ENCODE measurements around the gene PPARG.

PPARG gene

GRCh38 chr3:12318758-12319621 lies 30.1 kb downstream of the PPARG start:
- DNase-seq (ENCODE audit: low read depth): no peak
- H3K4me3 ChIP-seq (ENCODE audit: low read depth, low read length): no peak overlapping the region
- TF ChIP-seq CTCF (IDR thresholded peaks at IDR 0.05; ENCODE audit: low read depth, low read length) (no peak), POLR2A (IDR thresholded peaks at IDR 0.05; ENCODE audit: extremely low read depth, insufficient read length) (no peak), MYC (IDR thresholded peaks at IDR 0.05; ENCODE audit: low read depth, low read length) (no peak), MAX (IDR thresholded peaks at IDR 0.05; ENCODE audit: low read depth, low read length) (no peak)

- H3K4me3 ChIP-seq (ENCODE audit: low read depth, low read length): no peak overlapping the region
- TF ChIP-seq CTCF (IDR thresholded peaks at IDR 0.05; ENCODE audit: low read depth, low read length) (no peak), MYC (IDR thresholded peaks at IDR 0.05; ENCODE audit: low read depth, low read length) (no peak), MAX (IDR thresholded peaks at IDR 0.05; ENCODE audit: low read depth, low read length) (no peak), POLR2A (IDR thresholded peaks at IDR 0.05; ENCODE audit: extremely low read depth, insufficient read length) (no peak)
- no peak for DNase-seq (ENCODE audit: low read depth)
These were observed 32.1 kb downstream of the PPARG start for GRCh38 chr3:12321015-12321414.

GRCh38 chr3:12323237-12323636 lies 34.4 kb downstream of the PPARG start:
- no peak overlapping the region for H3K4me3 ChIP-seq (ENCODE audit: low read depth, low read length)
- peak; percentile 56 for DNase-seq (ENCODE audit: low read depth)
- TF ChIP-seq POLR2A (IDR thresholded peaks at IDR 0.05; ENCODE audit: extremely low read depth, insufficient read length): no peak
- TF ChIP-seq MAX (IDR thresholded peaks at IDR 0.05; ENCODE audit: low read depth, low read length): no peak
- no peak for TF ChIP-seq MYC (IDR thresholded peaks at IDR 0.05; ENCODE audit: low read depth, low read length)
- no peak for TF ChIP-seq CTCF (IDR thresholded peaks at IDR 0.05; ENCODE audit: low read depth, low read length)

- peak; percentile 70 for DNase-seq (ENCODE audit: low read depth)
- H3K4me3 ChIP-seq (ENCODE audit: low read depth, low read length): no peak overlapping the region
- TF ChIP-seq MYC (IDR thresholded peaks at IDR 0.05; ENCODE audit: low read depth, low read length) (no peak), MAX (IDR thresholded peaks at IDR 0.05; ENCODE audit: low read depth, low read length) (no peak), CTCF (IDR thresholded peaks at IDR 0.05; ENCODE audit: low read depth, low read length) (no peak)
These were observed 37.0 kb downstream of the PPARG start for GRCh38 chr3:12325586-12326515.

GRCh38 chr3:12327021-12327420 lies 38.2 kb downstream of the PPARG start:
- H3K4me3 ChIP-seq (ENCODE audit: low read depth, low read length): no peak overlapping the region
- DNase-seq (ENCODE audit: low read depth): no peak
- no peak for TF ChIP-seq POLR2A (IDR thresholded peaks at IDR 0.05; ENCODE audit: extremely low read depth, insufficient read length)
- TF ChIP-seq CTCF (IDR thresholded peaks at IDR 0.05; ENCODE audit: low read depth, low read length): no peak
- no peak for TF ChIP-seq MYC (IDR thresholded peaks at IDR 0.05; ENCODE audit: low read depth, low read length)
- TF ChIP-seq MAX (IDR thresholded peaks at IDR 0.05; ENCODE audit: low read depth, low read length): no peak
